ENCODE measurements around the gene ABCD4.

- TF ChIP-seq CTCF (IDR thresholded peaks at IDR 0.05; ENCODE audit: low read depth, low read length, missing input control) = no peak
- TF ChIP-seq HNF4G (IDR thresholded peaks at IDR 0.05) = no peak
- TF ChIP-seq TAF1 (conservative IDR thresholded peaks at IDR 0.05) = no peak
- TF ChIP-seq, protein P1, sequence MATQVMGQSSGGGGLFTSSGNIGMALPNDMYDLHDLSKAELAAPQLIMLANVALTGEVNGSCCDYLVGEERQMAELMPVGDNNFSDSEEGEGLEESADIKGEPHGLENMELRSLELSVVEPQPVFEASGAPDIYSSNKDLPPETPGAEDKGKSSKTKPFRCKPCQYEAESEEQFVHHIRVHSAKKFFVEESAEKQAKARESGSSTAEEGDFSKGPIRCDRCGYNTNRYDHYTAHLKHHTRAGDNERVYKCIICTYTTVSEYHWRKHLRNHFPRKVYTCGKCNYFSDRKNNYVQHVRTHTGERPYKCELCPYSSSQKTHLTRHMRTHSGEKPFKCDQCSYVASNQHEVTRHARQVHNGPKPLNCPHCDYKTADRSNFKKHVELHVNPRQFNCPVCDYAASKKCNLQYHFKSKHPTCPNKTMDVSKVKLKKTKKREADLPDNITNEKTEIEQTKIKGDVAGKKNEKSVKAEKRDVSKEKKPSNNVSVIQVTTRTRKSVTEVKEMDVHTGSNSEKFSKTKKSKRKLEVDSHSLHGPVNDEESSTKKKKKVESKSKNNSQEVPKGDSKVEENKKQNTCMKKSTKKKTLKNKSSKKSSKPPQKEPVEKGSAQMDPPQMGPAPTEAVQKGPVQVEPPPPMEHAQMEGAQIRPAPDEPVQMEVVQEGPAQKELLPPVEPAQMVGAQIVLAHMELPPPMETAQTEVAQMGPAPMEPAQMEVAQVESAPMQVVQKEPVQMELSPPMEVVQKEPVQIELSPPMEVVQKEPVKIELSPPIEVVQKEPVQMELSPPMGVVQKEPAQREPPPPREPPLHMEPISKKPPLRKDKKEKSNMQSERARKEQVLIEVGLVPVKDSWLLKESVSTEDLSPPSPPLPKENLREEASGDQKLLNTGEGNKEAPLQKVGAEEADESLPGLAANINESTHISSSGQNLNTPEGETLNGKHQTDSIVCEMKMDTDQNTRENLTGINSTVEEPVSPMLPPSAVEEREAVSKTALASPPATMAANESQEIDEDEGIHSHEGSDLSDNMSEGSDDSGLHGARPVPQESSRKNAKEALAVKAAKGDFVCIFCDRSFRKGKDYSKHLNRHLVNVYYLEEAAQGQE (IDR thresholded peaks at IDR 0.05) = no peak
- TF ChIP-seq MAX (IDR thresholded peaks at IDR 0.05) = no peak
- TF ChIP-seq YY1 (IDR thresholded peaks at IDR 0.05) = no peak
- TF ChIP-seq ZBTB33 (IDR thresholded peaks at IDR 0.05) = no peak
- TF ChIP-seq RXRA (IDR thresholded peaks at IDR 0.05) = no peak
- no peak for TF ChIP-seq GABPA (IDR thresholded peaks at IDR 0.05 in 1 of 2, conservative IDR thresholded peaks at IDR 0.05 in 1 of 2)
- no peak for TF ChIP-seq EGR1 (IDR thresholded peaks at IDR 0.05; ENCODE audit: low read depth in 2 of 2)
- no peak for TF ChIP-seq JUND (IDR thresholded peaks at IDR 0.05)
- no peak for TF ChIP-seq ATF3 (IDR thresholded peaks at IDR 0.05)
- TF ChIP-seq RAD21 (IDR thresholded peaks at IDR 0.05) = no peak
These were observed 35.1 kb downstream of the ABCD4 start for GRCh38 chr14:74267588-74267987.

Data from liver (tissue), 3 donors.